Stimulated activated CD8-positive, alpha-beta memory T cell treated with anti-CD3 and anti-CD28 coated beads, Interleukin-12 subunit alpha, Interleukin-12 subunit beta, amount 100 ng/mL, for 4 hours (primary cell): ENCODE data around the gene SIGLEC9.
"Not testable (repeated sequence)": the region's sequence is repeated elsewhere in the genome, so short reads cannot be mapped to it uniquely, and the experiment has no call there.

Experiments used
- DNase-seq: peaks from one replicate; pipeline ENCODE4 v3.0.0-alpha.2; 2020; ENCODE audit warnings: low read depth

Gene SIGLEC9

DNA sequence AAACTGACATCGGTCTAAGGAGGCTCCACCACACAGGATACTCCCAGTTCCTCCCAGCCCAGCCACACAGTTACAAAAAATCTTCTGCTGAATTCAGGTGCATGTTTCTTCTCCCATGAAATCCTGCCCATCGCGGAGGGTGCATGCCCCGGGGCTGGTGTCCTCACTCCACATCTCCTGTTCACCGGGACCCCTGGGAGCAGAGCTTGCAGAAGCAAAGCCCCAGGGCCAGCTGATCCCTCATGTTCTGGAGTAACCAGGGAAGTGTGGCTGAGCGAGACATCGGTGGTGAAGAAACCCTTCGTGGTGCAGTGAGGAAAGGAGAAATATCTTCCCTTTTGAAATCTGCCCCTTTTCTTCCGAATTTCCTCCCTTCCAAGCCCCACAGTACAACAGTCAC is 904 bp upstream of the SIGLEC9 start:
- DNase-seq: no peak

DNA sequence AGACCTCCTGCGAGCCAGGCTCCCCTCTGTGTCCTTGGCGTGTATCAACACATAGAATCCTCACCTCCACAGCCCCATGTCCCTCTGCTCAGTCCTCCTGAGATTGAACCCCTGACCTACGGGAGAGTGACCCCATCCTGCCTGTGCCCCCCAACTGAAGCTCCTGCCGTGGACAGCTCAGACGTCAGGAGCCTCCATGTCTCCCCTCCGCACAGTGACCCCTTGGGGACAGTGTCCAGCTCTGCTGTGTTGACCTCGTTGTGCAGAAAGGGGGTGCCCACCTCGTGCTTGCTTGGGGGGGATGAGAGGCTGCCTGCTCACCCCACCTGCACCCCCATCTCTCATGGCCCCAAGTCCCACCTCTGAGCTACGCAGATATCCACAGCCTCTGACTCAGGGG is 490 bp upstream of the SIGLEC9 start:
- DNase-seq: no peak

DNA sequence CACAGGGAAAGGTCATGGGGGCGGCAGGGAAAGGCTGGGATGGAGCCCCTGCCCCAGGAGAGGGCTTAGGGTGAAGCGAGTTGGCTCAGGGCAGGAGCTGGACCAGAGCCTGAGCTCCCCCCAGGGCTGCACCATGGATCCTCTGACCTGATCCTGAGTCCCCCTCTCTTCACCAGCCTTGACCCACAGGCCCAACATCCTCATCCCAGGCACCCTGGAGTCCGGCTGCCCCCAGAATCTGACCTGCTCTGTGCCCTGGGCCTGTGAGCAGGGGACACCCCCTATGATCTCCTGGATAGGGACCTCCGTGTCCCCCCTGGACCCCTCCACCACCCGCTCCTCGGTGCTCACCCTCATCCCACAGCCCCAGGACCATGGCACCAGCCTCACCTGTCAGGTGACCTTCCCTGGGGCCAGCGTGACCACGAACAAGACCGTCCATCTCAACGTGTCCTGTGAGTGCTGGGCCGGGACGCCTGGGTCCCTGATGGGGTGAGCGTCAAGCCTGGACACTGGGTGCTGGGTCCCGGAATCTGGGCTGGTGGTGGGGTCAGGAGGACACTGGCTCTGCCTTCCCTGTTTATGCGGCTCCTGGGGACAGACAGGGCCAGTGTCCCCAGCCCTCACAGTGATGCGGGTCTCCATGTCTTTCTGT is 842 bp downstream of the SIGLEC9 start:
- no peak for DNase-seq

DNA sequence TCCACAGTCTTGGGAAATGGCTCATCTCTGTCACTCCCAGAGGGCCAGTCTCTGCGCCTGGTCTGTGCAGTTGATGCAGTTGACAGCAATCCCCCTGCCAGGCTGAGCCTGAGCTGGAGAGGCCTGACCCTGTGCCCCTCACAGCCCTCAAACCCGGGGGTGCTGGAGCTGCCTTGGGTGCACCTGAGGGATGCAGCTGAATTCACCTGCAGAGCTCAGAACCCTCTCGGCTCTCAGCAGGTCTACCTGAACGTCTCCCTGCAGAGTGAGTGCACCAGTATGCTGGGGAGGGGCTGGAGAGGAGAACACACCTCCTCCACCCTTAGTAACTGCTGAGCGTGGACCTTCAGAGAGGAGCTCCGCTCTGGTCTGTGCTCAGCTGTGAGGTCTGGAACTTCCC is 2.3 kb downstream of the SIGLEC9 start:
- no peak for DNase-seq

DNA sequence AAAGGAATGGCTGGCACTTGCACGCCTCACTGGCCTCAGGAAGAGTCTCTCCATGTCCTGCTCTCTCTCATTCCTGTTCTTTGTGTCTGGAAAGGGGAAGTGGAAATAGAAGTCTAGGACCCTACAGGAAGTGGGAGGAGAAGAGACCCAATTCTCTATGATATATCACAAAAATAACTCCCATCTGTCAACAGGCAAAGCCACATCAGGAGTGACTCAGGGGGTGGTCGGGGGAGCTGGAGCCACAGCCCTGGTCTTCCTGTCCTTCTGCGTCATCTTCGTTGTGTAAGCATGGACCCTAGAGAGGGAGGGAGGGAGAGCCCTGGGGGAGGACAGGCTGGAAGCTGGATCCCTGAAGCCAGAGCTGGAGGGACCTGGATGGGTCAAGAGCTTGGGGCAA is 3.0 kb downstream of the SIGLEC9 start:
- DNase-seq: no peak

DNA sequence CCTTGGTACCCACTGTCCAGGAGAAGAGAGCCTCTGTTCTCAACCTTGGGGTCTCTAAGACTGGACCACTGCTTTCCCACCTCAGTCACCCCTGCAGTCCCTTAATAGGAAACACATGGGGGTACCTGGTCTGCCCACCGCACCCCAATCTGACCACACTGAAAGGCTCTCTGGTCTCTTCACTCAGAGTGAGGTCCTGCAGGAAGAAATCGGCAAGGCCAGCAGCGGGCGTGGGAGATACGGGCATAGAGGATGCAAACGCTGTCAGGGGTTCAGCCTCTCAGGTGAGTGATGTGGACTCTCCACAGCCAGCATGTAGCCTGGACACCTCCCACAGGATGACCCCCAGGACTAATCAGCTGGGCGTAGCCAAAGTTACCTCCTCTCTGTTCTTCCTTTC is 3.5 kb downstream of the SIGLEC9 start:
- DNase-seq: no peak

DNA sequence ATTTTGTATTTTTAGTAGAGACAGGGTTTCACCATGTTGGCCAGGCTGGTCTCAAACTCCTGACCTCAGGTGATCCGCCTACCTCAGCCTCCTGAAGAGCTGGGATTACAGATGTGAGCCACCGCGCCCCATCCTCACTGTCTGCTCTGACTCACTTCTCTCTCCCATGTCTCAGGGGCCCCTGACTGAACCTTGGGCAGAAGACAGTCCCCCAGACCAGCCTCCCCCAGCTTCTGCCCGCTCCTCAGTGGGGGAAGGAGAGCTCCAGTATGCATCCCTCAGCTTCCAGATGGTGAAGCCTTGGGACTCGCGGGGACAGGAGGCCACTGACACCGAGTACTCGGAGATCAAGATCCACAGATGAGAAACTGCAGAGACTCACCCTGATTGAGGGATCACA is 5.0 kb downstream of the SIGLEC9 start:
- no peak for DNase-seq

DNA sequence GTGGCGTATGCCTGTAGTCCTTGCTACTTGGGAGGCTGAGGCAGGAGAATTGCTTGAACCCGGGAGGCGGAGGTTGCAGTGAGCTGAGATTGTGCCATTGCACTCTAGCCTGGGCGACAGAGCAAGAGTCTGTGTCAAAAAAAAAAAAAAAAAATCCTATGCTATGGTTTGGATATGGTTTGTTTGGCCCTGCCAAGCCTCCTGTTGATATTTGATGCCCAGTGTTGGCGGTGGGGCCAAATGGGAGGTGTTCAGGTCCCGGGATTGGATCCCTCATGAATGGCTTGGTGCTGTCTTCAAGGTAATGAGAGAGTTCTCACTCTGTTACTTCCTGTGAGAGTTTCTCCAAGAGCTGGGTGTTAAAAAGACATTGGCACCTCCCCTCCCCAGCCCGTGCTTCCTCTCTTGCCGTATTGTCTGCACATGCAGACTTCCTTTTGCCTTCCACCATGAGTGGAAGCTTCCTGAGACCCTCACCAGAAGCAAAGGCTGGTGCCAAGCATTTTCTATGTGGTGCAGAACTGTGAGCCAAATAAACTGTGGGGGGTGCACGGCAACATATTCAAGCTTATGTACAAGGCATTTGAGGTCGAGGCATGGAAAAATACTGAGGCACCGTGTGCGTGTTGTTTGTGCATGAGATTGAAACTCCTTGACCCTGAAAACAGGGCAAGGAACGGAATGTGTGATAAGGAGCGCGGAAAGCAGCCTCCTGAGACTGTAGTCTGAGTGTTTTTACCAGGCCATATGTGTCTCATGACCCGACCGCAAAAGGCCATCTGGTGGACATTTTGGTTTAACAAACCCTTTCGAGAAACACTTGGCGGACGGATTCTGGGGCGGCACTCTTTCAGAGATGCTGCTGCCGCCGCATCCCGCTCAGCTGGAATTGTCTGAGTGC is 7.3 kb downstream of the SIGLEC9 start:
- no peak for DNase-seq

DNA sequence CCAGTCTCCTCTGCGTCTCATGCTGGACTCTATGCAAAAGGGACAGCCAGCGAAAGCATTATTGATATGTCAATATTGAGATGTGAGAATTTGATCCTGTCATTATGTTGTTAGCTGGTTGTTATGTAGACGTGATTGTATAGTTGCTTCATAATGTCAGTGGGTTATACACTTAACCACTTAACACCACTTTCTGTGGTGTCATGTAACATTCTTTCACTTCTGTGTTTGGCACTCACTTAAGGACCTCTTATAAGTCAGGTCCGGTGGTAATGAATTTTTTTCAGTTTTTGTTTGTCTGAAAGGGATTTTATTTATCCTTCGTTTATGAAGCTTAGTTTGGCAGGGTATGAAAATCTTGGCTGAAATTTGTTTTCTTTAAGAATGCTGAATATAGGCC is 10.3 kb downstream of the SIGLEC9 start:
- DNase-seq: no peak

DNA sequence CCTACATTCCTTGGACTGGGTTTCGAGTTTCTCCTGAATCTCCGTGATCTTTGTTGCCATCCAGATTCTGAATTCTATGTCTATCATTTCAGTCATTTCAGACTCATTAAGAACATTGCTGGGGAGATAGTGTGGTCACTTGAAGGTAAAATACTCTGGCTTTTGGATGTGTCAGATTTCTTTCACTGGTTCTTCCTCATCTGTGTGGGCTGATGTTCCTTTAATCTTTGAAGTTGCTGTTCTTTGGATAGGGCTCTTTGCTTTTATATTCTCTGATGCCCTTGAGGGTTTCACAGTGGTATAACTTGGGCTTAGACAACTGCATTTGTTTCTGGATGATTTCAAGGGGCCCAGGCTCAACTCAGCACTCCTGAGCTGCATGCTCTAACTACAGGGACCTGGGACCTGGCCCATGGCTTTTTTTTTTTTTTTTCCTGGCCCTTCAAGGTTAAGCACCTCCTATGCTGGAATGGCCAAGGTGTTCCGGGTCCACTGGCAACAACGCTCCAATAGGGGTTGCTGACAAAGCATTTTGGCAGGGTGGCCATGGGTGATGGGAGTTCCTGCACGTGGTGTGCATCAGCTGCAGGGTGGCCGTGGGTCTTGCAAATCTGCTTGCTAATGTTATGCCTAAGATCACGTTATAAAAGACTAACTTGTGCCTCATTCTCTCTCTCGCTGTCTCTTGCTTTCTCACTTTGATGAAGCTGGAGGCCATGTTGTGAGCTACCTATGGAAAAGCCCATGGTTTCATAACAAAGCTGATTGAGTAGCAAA is 11.5 kb downstream of the SIGLEC9 start:
- DNase-seq: no peak

DNA sequence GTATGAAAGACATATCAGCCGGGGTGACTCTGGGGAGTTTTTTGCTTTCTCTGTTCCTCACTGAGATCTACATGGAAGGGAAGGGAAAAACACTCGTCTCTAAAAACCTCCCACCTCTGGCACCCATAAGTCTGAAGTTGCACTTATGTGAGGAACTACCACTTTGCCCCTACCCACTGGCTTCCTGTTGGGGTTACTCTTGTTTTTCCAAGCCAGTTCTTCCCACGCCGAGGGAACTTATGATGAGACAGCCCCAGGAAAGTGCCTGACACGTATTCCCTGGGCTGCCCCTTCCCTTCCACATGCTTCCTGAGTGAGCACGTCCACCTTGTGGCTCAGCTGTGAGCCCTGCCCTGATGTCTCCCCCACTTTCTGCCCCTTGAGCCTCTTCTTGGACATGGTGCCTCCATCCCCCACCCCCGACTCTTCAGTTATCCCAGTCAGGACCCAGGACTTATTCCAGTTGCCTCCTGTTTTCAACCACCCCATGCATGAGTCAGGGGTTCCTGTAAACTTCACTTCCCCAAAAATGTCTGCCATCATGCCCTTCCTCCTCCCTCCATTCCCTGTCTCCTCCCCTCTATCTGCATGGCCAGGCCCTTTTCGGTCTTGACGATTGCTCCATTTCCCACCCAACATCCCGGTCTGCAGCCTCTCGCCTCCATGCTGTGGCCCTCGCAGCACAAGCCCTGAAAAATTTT is 12.3 kb downstream of the SIGLEC9 start:
- no peak for DNase-seq

DNA sequence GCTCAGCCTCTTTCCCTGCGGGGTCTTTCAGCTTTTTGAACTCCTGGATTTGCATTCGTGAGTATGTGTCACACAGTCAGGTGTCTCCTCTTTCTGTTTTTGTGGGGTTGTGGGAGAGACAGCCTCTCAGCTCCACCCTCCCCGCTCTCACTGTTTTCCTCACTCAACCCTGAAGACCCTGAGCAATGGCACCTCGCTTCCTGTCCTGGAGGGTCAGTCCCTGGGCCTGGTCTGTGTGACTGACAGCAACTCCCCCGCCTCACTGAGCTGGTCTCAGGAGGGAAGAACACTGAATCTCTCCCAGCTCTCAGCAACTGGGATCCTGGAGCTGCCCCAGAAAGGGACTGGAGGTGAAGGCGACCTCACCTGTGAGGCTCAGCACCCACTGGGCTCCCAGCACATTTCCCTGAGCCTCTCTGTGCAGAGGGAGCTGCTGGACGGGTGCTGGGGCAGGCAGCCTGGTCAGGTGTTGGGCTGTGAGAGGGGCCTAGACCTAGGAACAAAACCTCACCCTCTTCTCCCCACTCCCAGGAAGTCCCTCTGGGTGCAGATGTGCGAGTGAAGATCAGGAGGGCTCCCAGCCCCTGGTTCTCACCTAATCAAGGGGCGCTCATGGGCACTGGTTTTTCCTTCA is 13.2 kb downstream of the SIGLEC9 start:
- DNase-seq: no peak

DNA sequence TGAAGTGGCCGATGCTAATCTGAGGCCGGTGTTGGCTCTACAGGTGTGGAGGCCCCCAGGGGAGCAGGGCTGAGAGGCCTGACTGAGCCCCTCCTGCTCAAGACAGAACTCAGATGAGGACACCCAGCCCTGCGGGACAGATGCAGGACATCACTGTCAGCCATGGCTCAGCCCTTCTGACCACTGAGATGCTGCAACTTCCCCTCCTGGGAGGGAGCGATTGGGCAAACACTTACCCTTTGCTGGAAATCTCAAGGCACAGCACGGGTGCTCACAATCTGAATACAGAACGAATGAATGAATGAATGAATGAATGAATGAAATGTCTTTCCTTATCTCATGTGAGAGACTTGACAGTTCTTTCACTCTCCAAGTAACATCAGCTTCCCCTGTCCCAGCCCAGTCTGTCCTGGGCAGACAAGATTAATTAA is 13.9 kb downstream of the SIGLEC9 start:
- DNase-seq: no peak

DNA sequence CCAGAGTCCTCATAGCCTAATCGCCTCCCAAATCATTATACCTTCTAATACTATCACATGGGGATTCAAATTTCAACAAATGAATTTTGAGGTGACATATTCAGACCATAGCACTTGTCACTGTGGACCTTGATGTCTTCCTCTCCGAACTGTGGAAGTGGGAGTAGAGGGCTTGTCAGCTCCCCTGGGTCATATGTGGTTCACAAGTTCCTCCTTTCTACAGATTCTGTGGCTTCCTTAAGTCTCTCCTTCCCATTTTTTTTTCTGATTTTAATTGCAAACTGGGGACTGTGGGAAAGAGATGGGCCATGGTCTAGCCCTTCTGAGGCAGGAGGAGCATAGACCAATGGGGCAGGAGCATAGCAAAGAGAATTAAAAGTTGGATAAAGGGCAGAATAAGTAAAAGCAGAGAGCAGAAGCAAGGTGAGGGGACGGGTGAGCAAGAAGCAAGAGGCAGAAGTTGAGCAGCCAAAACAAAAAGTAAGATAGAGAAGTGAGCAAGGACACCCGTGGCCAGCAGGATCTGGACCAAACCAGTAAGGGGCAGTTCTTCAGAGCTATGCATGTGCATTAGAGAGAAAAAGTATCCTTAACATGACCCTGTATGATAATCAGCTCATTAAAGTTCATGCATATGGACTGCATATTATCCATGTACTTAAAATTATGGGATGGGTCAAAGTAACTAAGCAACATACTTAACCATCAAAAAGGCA is 14.8 kb downstream of the SIGLEC9 start:
- DNase-seq: no peak

DNA sequence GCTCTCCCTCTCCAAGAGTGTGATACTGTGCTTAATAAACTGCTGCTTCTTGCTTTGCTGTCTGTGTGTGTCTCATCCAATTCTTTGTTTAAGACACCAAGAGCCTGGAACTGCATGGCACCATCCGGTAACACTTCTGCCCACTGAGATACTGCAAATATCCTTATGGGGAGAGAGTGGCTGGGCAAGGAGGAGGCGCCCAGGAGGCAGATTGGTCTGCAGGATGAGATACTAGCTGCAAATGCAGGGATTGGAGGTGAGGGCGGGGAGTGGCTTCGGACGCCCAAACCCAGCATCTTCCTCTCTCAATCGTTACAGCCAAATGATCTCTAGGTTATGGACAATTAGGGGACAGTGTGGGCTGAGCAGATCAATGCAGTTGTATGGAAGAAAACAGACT is 15.7 kb downstream of the SIGLEC9 start:
- DNase-seq: no peak

DNA sequence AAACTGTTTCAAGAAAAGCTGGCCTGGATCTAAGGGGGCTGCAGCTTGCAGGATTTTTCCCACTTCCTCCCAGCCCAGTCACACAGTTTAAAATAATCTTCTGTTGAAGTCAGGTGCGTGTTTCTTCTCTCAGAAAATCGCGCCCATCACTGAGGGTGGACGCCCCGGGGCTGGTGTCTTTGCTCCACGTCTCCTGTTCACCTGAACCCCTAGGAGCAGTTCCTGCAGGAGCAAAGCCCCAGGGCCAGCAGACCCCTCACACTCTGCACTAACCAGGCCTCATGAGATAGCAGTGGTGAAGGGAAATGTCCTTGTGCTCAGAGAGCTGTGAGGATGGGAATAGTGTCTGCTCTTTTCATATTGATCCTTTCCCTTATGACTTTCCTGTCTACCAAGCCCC is 16.5 kb downstream of the SIGLEC9 start:
- no peak for DNase-seq

DNA sequence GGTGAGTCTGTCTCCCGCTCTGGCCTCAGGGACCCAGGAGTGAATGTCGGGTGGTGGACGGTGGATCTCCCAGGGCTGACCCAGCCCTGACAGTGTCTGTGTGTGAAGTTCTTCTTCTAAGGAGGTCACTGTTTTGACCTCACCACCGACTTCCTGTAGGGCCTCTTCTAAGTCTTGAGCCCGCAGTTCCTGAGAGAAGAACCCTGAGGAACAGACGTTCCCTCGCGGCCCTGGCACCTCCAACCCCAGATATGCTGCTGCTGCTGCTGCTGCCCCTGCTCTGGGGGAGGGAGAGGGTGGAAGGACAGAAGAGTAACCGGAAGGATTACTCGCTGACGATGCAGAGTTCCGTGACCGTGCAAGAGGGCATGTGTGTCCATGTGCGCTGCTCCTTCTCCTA is 17.4 kb downstream of the SIGLEC9 start, which contains the start of gene SIGLEC7:
Gene SIGLEC7 (plus strand): TSS at position 183 of the 400 bp plus-strand sequence. CDS start 69 bp downstream, at position 252.
- no peak for DNase-seq

DNA sequence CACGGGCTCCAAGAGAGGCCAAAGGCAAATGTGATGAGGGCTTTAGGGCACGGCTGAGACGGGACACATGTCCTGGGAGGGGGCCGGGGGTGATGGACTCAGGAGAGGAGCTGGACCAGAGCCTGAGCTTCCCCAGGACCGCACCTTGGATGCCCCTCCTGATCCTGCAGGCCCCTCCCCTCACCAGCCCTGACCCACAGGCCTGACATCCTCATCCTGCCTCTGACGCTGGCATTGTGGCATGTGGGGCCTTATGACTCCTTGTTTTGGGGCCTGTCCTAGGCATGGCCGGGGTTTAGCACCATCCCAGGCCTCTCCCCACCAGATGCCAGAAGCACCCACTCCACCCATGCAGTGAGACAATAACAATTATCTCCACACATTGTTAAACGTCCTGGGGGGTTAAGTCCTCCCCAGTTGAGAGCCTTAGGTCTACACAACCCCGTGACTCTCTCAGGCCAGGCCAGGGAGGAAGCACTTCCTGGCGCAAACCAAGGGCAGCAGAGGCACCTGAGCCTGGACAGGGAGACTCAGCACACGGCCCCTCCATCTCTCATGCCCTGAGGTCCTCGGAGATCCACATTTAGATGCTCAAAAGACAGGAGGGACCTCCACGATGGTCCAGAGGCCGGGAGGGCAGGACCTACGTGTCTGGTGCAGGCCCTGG is 18.2 kb downstream of the SIGLEC9 start:
- DNase-seq: not testable (repeated sequence)

DNA sequence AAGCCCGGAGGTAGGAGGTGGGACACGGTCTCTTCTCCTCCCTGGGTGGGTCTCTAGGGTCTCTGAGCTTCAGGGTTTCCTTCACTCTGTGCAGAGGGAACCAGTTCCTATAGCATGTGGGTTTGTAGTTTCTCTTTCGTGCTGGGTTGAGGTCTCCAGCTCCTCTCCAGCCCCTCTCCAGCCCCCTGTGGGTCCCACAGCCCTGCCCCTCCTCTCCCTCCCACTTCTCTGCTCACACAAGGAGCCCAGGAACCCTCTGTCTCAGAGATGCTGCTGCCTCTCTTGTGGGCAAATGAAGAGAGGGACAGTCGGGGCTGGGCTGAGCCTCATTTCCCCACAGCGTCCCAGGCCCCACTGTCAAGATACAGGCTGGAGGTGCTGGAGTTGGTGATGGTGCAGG is 18.8 kb downstream of the SIGLEC9 start:
- no peak for DNase-seq

DNA sequence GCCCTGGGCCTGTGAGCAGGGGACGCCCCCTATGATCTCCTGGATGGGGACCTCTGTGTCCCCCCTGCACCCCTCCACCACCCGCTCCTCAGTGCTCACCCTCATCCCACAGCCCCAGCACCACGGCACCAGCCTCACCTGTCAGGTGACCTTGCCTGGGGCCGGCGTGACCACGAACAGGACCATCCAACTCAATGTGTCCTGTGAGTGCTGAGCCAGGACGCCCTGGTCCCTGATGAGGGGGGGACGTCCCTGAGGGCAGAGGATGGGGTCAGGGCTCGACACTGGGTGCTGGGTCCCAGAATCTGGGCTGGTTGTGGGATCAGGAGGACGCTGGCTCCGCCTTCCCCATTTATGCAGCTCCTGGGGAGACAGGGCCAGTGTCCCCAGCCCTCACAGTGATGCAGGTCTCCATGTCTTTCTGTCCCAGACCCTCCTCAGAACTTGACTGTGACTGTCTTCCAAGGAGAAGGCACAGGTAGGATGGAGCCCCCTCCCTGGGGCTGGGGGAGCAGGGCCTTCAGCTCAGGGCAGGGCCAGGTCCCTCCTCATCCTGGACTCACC is 19.9 kb downstream of the SIGLEC9 start:
- no peak for DNase-seq
